Neural progenitor cell (in vitro differentiated cells): ENCODE measurements around the gene ARHGAP45. TPM values are rescaled to one million over a fixed set of nuclear protein-coding genes. Genes with fewer than 3 reads are reported as not detected.

Experiments used
- DNase-seq: peaks from one replicate; pipeline ENCODE4 v3.0.0-alpha.2; 2016; ENCODE audit warnings: low spot score
- H2AFZ ChIP-seq: fragments of 200-600 bp; sonication (generic); replicated peaks from 2 replicates; pipeline ENCODE4 v1.6.1; 2016; ENCODE audit warnings: antibody characterized with exemption
- H3F3A ChIP-seq: fragments of 200-600 bp; sonication (generic); 2 replicates; pipeline ENCODE4 v1.6.1; 2016; ENCODE audit warnings: antibody characterized with exemption, low read depth
- H3K27ac ChIP-seq: fragments of 200-600 bp; sonication (generic); 2 replicates; pipeline ENCODE4 v1.5.1; 2016; ENCODE audit warnings: mild to moderate bottlenecking
- H3K27me3 ChIP-seq: fragments of 200-600 bp; sonication (generic); 2 replicates; pipeline ENCODE4 v1.6.1; 2016; ENCODE audit warnings: mild to moderate bottlenecking, moderate library complexity
- H3K36me3 ChIP-seq: fragments of 200-600 bp; sonication (generic); 2 replicates; pipeline ENCODE4 v1.5.1; 2016
- H3K4me1 ChIP-seq: fragments of 200-600 bp; sonication (generic); 2 replicates; pipeline ENCODE4 v1.6.1; 2016; ENCODE audit warnings: mixed run types
- H3K4me2 ChIP-seq: fragments of 200-600 bp; sonication (generic); 2 replicates; pipeline ENCODE4 v1.6.1; 2016
- H3K4me3 ChIP-seq: fragments of 200-600 bp; sonication (generic); 2 replicates; pipeline ENCODE4 v1.5.1; 2016
- H3K79me2 ChIP-seq: fragments of 200-600 bp; sonication (generic); 2 replicates; pipeline ENCODE4 v1.6.1; 2016; ENCODE audit warnings: low read depth
- H3K9ac ChIP-seq: fragments of 200-600 bp; sonication (generic); 2 replicates; pipeline ENCODE4 v1.6.1; 2016
- H3K9me3 ChIP-seq: fragments of 200-600 bp; sonication (generic); 2 replicates; pipeline ENCODE4 v1.5.1; 2016; ENCODE audit warnings: low read depth
- H4K20me1 ChIP-seq: fragments of 200-600 bp; sonication (generic); 2 replicates; pipeline ENCODE4 v1.6.1; 2016; ENCODE audit warnings: low read depth
- H3K27ac Mint-ChIP-seq: 3 replicates; pipeline ENCODE4 v1.8.0; 2021; ENCODE audit warnings: mixed read lengths
- H3K27me3 Mint-ChIP-seq: 2 replicates; pipeline ENCODE4 v1.8.0; 2022; ENCODE audit warnings: low read depth, mild to moderate bottlenecking, inconsistent platforms, moderate library complexity, mixed read lengths; ENCODE audit not compliant: insufficient read depth
- H3K36me3 Mint-ChIP-seq: 3 replicates; pipeline ENCODE4 v1.8.0; 2021; ENCODE audit warnings: mixed read lengths
- H3K4me1 Mint-ChIP-seq: 3 replicates; pipeline ENCODE4 v1.8.0; 2021; ENCODE audit warnings: mixed read lengths
- H3K4me3 Mint-ChIP-seq: 3 replicates; pipeline ENCODE4 v1.8.0; 2021; ENCODE audit warnings: mild to moderate bottlenecking, moderate library complexity, mixed read lengths
- H3K9me3 Mint-ChIP-seq: 3 replicates; pipeline ENCODE4 v1.8.0; 2020; ENCODE audit warnings: mixed read lengths
- EZH2 ChIP-seq: fragments of 200-600 bp; sonication (generic); IDR thresholded peaks from 2 replicates; pipeline ENCODE4 v1.6.1; 2017; ENCODE audit warnings: antibody characterized with exemption, mild to moderate bottlenecking, moderate library complexity
- EZH2phosphoT487 ChIP-seq: fragments of 200-600 bp; sonication (generic); IDR thresholded peaks from 2 replicates; pipeline ENCODE4 v1.6.1; 2017; ENCODE audit warnings: antibody characterized with exemption
- total RNA-seq: library from RNA; depleted of rRNA; stranded (reverse); fragments of >200 nt; gene quantifications from 2 replicates; pipeline ENCODE4 v1.2.3, GENCODE V29; 2015; ENCODE audit warnings: low replicate concordance
- TF ChIP-seq, protein P1 (sequence below): fragments of 200-600 bp; sonication (generic); IDR thresholded peaks from 2 replicates; pipeline ENCODE4 v1.5.1; 2017; ENCODE audit warnings: antibody characterized with exemption, mild to moderate bottlenecking

Gene ARHGAP45
- total RNA-seq, 1 donor from 2014 or later, result 9.6 TPM

DNA sequence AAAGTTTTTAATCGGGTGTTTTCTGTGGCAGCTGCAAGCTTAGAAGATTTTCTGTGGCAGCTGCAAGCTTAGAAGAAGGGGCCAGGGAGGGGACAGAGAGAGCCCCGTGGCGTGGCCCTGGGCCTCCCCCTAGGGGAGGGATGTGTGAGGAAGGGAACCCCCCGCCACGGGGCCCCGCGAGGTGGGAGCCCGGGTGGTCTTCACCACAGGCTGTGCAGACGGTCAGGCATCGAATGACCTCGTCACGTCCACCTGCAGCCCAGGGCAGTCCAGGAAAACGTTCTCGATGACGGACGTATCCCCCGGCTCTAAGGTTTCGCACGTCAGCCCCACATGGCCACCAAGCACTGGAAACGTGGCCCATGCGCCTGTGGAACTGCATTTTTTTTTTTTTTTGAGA lies 19.6 kb downstream of the ARHGAP45 start:
- no peak for DNase-seq
- Histone ChIP-seq H3K4me2 (no peak overlapping the region), H3K4me1 (peaks cover 7% of the 10 kb centered on the region), H3F3A (peaks cover 12% of the 10 kb centered on the region), H3K4me3 (no peak overlapping the region), H4K20me1 (peaks cover 14% of the 10 kb centered on the region), H3K79me2 (no peaks in the 10 kb centered on the region), H3K36me3 (no peaks in the 10 kb centered on the region), H3K9me3 (no peaks in the 10 kb centered on the region), H3K27ac (no peak overlapping the region), H2AFZ (no peak overlapping the region), H3K27me3 (no peaks in the 10 kb centered on the region), H3K9ac (no peak overlapping the region)
- no peak overlapping the region for H3K4me3 Mint-ChIP-seq
- H3K27ac Mint-ChIP-seq, result no peak overlapping the region
- peaks cover 2% of the 10 kb centered on the region for H3K27me3 Mint-ChIP-seq
- TF ChIP-seq, protein P1, sequence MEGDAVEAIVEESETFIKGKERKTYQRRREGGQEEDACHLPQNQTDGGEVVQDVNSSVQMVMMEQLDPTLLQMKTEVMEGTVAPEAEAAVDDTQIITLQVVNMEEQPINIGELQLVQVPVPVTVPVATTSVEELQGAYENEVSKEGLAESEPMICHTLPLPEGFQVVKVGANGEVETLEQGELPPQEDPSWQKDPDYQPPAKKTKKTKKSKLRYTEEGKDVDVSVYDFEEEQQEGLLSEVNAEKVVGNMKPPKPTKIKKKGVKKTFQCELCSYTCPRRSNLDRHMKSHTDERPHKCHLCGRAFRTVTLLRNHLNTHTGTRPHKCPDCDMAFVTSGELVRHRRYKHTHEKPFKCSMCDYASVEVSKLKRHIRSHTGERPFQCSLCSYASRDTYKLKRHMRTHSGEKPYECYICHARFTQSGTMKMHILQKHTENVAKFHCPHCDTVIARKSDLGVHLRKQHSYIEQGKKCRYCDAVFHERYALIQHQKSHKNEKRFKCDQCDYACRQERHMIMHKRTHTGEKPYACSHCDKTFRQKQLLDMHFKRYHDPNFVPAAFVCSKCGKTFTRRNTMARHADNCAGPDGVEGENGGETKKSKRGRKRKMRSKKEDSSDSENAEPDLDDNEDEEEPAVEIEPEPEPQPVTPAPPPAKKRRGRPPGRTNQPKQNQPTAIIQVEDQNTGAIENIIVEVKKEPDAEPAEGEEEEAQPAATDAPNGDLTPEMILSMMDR, result no peak
- TF ChIP-seq EZH2, result no peak
- no peak for TF ChIP-seq EZH2phosphoT487
- H3K36me3 Mint-ChIP-seq, result peaks cover 7% of the 10 kb centered on the region
- H3K4me1 Mint-ChIP-seq, result peaks cover 2% of the 10 kb centered on the region
- H3K9me3 Mint-ChIP-seq, result no peaks in the 10 kb centered on the region

DNA sequence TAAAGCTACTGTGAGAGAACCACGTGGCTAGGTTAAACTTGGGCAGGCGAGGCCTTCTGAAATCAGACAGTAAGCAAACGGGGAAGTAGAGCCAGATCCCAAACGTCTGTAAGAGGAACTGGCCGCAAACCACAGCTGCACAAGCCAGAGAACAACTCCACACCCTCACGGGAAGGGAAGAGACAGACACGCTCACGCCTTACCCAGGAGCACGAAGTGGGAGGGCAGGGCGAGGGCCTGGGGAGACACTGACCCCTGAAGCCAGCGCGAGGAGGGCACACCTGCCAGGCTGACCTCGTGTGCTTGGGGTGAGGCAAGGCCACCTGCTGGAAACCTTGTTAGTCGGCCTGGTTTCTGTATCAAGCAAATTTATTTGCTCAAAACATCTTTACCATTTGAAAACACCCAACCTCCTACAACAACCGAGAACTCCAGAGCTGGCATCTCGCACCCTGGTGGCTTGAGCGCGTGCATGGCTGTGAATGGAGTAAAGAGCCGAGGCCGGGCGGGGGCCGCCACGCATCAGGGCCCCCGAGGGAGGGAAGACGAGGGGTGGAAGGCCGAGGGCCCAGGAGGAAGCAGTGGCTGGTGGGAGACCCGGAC lies 20.9 kb downstream of the ARHGAP45 start:
- no peaks in the 10 kb centered on the region for H3K27me3 ChIP-seq
- Mint-ChIP-seq H3K4me1 (no peaks in the 10 kb centered on the region), H3K9me3 (no peaks in the 10 kb centered on the region), H3K27me3 (peaks cover 2% of the 10 kb centered on the region), H3K27ac (no peak overlapping the region), H3K36me3 (peaks cover 7% of the 10 kb centered on the region), H3K4me3 (no peak overlapping the region)
- peaks cover 9% of the 10 kb centered on the region for H4K20me1 ChIP-seq
- H3K4me3 ChIP-seq, result no peak overlapping the region
- peaks cover 9% of the 10 kb centered on the region for H3F3A ChIP-seq
- peaks cover 2% of the 10 kb centered on the region for H3K4me1 ChIP-seq
- H3K79me2 ChIP-seq, result peaks cover 3% of the 10 kb centered on the region
- no peak overlapping the region for H3K9ac ChIP-seq
- no peak for TF ChIP-seq EZH2
- H2AFZ ChIP-seq, result no peak overlapping the region
- H3K4me2 ChIP-seq, result no peak overlapping the region
- no peak overlapping the region for H3K27ac ChIP-seq
- no peaks in the 10 kb centered on the region for H3K9me3 ChIP-seq
- DNase-seq, result no peak
- no peaks in the 10 kb centered on the region for H3K36me3 ChIP-seq

DNA sequence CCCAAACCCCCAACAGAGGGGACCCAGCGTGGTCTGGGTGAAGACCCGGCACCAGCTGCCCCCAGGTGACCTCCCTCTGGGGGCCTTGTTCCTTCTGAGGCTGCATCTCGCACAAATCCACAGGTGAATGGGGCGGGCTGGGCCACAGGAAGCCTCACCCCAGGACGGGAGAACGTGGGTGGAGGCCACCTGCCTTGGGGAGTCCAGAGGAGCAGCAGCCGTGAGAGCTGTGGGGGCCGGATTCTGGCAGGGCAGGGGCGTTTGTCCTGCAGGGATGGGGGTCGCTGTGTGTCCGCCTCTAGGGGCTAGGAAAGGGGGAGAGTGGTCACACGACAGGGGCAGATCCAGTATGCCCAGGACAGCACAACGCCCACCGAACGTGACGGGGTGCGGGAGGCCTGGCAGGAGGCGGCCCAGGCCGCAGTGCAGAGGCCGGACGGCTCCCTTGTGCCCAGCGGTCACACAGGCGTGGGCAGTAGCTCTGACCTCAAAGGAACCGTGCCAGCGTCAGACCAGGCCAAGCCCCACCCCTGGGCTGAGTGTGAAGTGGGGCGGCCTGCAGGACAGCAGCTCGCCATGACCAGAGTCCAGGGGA lies 21.5 kb downstream of the ARHGAP45 start:
- Histone ChIP-seq H4K20me1 (peaks cover 9% of the 10 kb centered on the region), H3K79me2 (peaks cover 9% of the 10 kb centered on the region), H3K27me3 (no peaks in the 10 kb centered on the region), H3K36me3 (no peaks in the 10 kb centered on the region), H3F3A (peaks cover 9% of the 10 kb centered on the region), H3K4me3 (no peak overlapping the region), H2AFZ (no peak overlapping the region), H3K4me2 (no peak overlapping the region), H3K9me3 (no peaks in the 10 kb centered on the region), H3K27ac (no peak overlapping the region), H3K4me1 (no peaks in the 10 kb centered on the region), H3K9ac (no peak overlapping the region)
- no peaks in the 10 kb centered on the region for H3K9me3 Mint-ChIP-seq
- H3K27me3 Mint-ChIP-seq, result peaks cover 2% of the 10 kb centered on the region
- no peak overlapping the region for H3K27ac Mint-ChIP-seq
- TF ChIP-seq EZH2phosphoT487 (no peak), EZH2 (no peak)
- TF ChIP-seq, protein P1, result no peak
- no peak overlapping the region for H3K4me3 Mint-ChIP-seq
- DNase-seq, result no peak
- peaks cover 7% of the 10 kb centered on the region for H3K36me3 Mint-ChIP-seq
- peaks cover 3% of the 10 kb centered on the region for H3K4me1 Mint-ChIP-seq

DNA sequence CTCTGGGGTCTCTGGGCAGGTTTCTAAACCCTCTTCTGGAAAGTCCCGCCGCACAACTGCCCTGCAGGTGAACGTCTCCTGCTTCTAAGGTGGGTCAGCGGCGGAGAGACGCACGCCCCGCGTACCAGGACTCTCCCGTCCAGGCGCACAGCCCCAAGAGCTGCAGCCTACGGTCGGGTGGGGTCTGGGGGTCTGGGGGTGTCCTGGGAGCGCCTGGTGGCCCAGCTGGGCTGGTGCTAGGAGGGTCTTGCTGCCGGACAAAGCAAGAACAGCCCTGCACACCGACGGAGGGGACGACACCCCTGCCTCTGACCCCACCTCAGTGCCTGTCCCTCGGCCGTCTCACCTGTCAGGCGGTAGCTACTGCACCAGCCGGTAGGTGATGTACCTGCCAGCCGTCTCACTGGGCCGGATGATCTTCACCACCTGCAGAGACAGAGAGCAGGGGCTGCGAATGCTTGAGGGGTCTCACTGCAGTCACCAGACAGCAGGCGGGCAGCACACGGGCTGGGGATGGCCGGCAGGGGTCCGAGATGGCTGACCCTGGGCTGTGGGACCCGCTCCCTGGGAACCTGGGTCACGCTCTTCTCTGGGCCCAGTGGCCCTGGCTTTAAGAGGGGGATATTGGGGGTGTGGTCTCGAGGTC lies 22.3 kb downstream of the ARHGAP45 start:
- no peaks in the 10 kb centered on the region for H3K9me3 ChIP-seq
- Mint-ChIP-seq H3K36me3 (peaks cover 7% of the 10 kb centered on the region), H3K4me3 (no peak overlapping the region), H3K27ac (no peak overlapping the region), H3K9me3 (no peaks in the 10 kb centered on the region), H3K27me3 (peaks cover 2% of the 10 kb centered on the region), H3K4me1 (peaks cover 7% of the 10 kb centered on the region)
- peaks cover 17% of the 10 kb centered on the region for H3K79me2 ChIP-seq
- no peak for DNase-seq
- no peak for TF ChIP-seq EZH2phosphoT487
- no peak for TF ChIP-seq EZH2
- TF ChIP-seq, protein P1, result no peak
- no peaks in the 10 kb centered on the region for H3K27me3 ChIP-seq
- H4K20me1 ChIP-seq, result peaks cover 14% of the 10 kb centered on the region
- no peaks in the 10 kb centered on the region for H3K36me3 ChIP-seq
- H3K4me1 ChIP-seq, result peaks cover 3% of the 10 kb centered on the region
- H3F3A ChIP-seq, result peaks cover 9% of the 10 kb centered on the region
- no peak overlapping the region for H3K4me3 ChIP-seq
- no peak overlapping the region for H2AFZ ChIP-seq
- H3K9ac ChIP-seq, result no peak overlapping the region
- H3K27ac ChIP-seq, result no peak overlapping the region
- H3K4me2 ChIP-seq, result no peak overlapping the region
